CD4-positive, CD25-positive, alpha-beta regulatory T cell (primary cell): Measurements from ENCODE around the gene KCNMA1. TPM values are rescaled to one million over a fixed set of nuclear protein-coding genes. Genes with fewer than 3 reads are reported as not detected.

Source experiments
- ATAC-seq, 2 donors: fragments of 150-1000 bp; cut with Tn5 transposase; one replicate each; pipeline ENCODE4 v1.10.0; 2021; ENCODE audit warnings: low read depth in 2 of 2, moderate number of reproducible peaks in 2 of 2, moderate library complexity in 1 of 2
- DNase-seq, 3 donors: peaks; one replicate each; pipeline versions ENCODE4 v3.0.0 to v3.0.0-alpha.2; 2012 to 2022; ENCODE audit warnings: mixed read lengths in 1 of 3
- H3K27ac ChIP-seq: one replicate; pipeline ENCODE4 v1.7.0; 2013; ENCODE audit warnings: mild to moderate bottlenecking, low read length; ENCODE audit not compliant: insufficient read depth, poor library complexity, severe bottlenecking
- H3K27me3 ChIP-seq: one replicate; pipeline ENCODE4 v1.7.0; 2013; ENCODE audit warnings: low read length; ENCODE audit not compliant: control insufficient read depth, insufficient read depth
- H3K36me3 ChIP-seq: one replicate; pipeline ENCODE4 v1.7.0; 2013; ENCODE audit warnings: mild to moderate bottlenecking, low read length, moderate library complexity; ENCODE audit not compliant: control insufficient read depth, insufficient read depth
- H3K4me1 ChIP-seq: 2 replicates; pipeline ENCODE4 v1.7.0; 2013; ENCODE audit warnings: mild to moderate bottlenecking, low read length; ENCODE audit not compliant: insufficient read depth, control insufficient read depth, poor library complexity, severe bottlenecking
- H3K4me3 ChIP-seq: one replicate; pipeline ENCODE4 v1.7.0; 2013; ENCODE audit warnings: low read depth, mild to moderate bottlenecking, low read length, moderate library complexity
- H3K9me3 ChIP-seq, 2 experiments: 1 replicate in 1 of 2; 2 replicates in 1 of 2; pipeline ENCODE4 v1.7.0; 2013; ENCODE audit warnings: low read length in 2 of 2, mild to moderate bottlenecking in 1 of 2, moderate library complexity in 1 of 2; ENCODE audit not compliant: control insufficient read depth in 2 of 2
- H3K27ac Mint-ChIP-seq, 3 donors: one replicate each; pipeline ENCODE4 v1.8.0; 2020 to 2022; ENCODE audit warnings: mild to moderate bottlenecking in 3 of 3, mixed read lengths in 3 of 3, moderate library complexity in 2 of 3
- H3K27me3 Mint-ChIP-seq: one replicate; pipeline ENCODE4 v1.8.0; 2022; ENCODE audit warnings: mild to moderate bottlenecking, mixed read lengths
- H3K36me3 Mint-ChIP-seq: one replicate; pipeline ENCODE4 v1.8.0; 2020; ENCODE audit warnings: mixed read lengths
- H3K4me1 Mint-ChIP-seq, 4 donors: one replicate each; pipeline ENCODE4 v1.8.0; 2020 to 2022; ENCODE audit warnings: mixed read lengths in 4 of 4, mild to moderate bottlenecking in 1 of 4
- H3K4me3 Mint-ChIP-seq, 4 donors: one replicate each; pipeline ENCODE4 v1.8.0; 2020 to 2022; ENCODE audit warnings: mild to moderate bottlenecking in 4 of 4, mixed read lengths in 4 of 4, moderate library complexity in 3 of 4
- H3K9me3 Mint-ChIP-seq, 7 donors: one replicate each; pipeline ENCODE4 v1.8.0; 2020 to 2022; ENCODE audit warnings: mixed read lengths in 7 of 7, mild to moderate bottlenecking in 3 of 7, moderate library complexity in 2 of 7
- polyA plus RNA-seq, 4 donors: library from polyadenylated mRNA; unstranded; fragments of 300-500 nt; fragmentation: Illumina TruSeq; gene quantifications; one replicate each; pipeline ENCODE4 v1.2.3, GENCODE V29; 2021
- total RNA-seq: library from RNA; stranded (reverse); gene quantifications from one replicate; pipeline ENCODE4 v1.2.3, GENCODE V29; 2022

KCNMA1 gene
- total and polyA plus RNA-seq, 5 donors from 2014 or later: not detected

GRCh38 chr10:77564731-77565589, 72.6 kb downstream of the KCNMA1 start:
- H3K36me3 ChIP-seq: no peaks in the 10 kb centered on the region
- H3K4me1 ChIP-seq: no peaks in the 10 kb centered on the region
- H3K9me3 ChIP-seq: no peaks in the 10 kb centered on the region
- DNase-seq: no peak
- Mint-ChIP-seq H3K4me1 (no peaks in the 10 kb centered on the region), H3K36me3 (no peaks in the 10 kb centered on the region), H3K9me3 (peaks cover 0 to 2% (median 0%) of the 10 kb centered on the region in 7 donors), H3K27me3 (peaks cover 4% of the 10 kb centered on the region), H3K4me3 (no peak overlapping the region), H3K27ac (no peak overlapping the region)
- H3K4me3 ChIP-seq: no peak overlapping the region
- no peak overlapping the region for H3K27ac ChIP-seq
- ATAC-seq: no peak
- H3K27me3 ChIP-seq: no peaks in the 10 kb centered on the region

GRCh38 chr10:77563638-77564270, 73.9 kb downstream of the KCNMA1 start:
- Histone ChIP-seq H3K9me3 (no peaks in the 10 kb centered on the region), H3K4me3 (no peak overlapping the region), H3K4me1 (no peaks in the 10 kb centered on the region), H3K36me3 (no peaks in the 10 kb centered on the region), H3K27ac (no peak overlapping the region), H3K27me3 (no peaks in the 10 kb centered on the region)
- Mint-ChIP-seq H3K4me3 (no peak overlapping the region), H3K27me3 (peaks cover 4% of the 10 kb centered on the region), H3K36me3 (no peaks in the 10 kb centered on the region), H3K9me3 (peaks cover 0 to 2% (median 0%) of the 10 kb centered on the region in 7 donors), H3K4me1 (no peaks in the 10 kb centered on the region), H3K27ac (no peak overlapping the region)
- no peak for DNase-seq
- no peak for ATAC-seq

- no peak for DNase-seq
- no peaks in the 10 kb centered on the region for H3K4me1 Mint-ChIP-seq
These were observed 74.9 kb downstream of the KCNMA1 start for GRCh38 chr10:77562742-77563141.

GRCh38 chr10:77561991-77562390, 75.6 kb downstream of the KCNMA1 start:
- peaks cover 4% of the 10 kb centered on the region for H3K27me3 Mint-ChIP-seq
- no peak for DNase-seq
- H3K4me1 Mint-ChIP-seq: no peaks in the 10 kb centered on the region
- H3K27ac ChIP-seq: no peak overlapping the region
- ATAC-seq: no peak
- no peak overlapping the region for H3K27ac Mint-ChIP-seq
- H3K36me3 Mint-ChIP-seq: no peaks in the 10 kb centered on the region
- no peaks in the 10 kb centered on the region for H3K36me3 ChIP-seq
- H3K4me1 ChIP-seq: no peaks in the 10 kb centered on the region
- H3K27me3 ChIP-seq: no peaks in the 10 kb centered on the region
- H3K9me3 ChIP-seq: no peaks in the 10 kb centered on the region
- H3K9me3 Mint-ChIP-seq: peaks cover 0 to 5% (median 0%) of the 10 kb centered on the region in 7 donors
- no peak overlapping the region for H3K4me3 ChIP-seq
- H3K4me3 Mint-ChIP-seq: no peak overlapping the region

More at GRCh38 chr10:77562742-77563141, 74.9 kb downstream of the KCNMA1 start:
- Histone ChIP-seq H3K4me3 (no peak overlapping the region), H3K27me3 (no peaks in the 10 kb centered on the region), H3K36me3 (no peaks in the 10 kb centered on the region), H3K4me1 (no peaks in the 10 kb centered on the region), H3K9me3 (no peaks in the 10 kb centered on the region), H3K27ac (no peak overlapping the region)
- Mint-ChIP-seq H3K36me3 (no peaks in the 10 kb centered on the region), H3K27me3 (peaks cover 4% of the 10 kb centered on the region), H3K9me3 (peaks cover 0 to 3% (median 0%) of the 10 kb centered on the region in 7 donors), H3K27ac (no peak overlapping the region), H3K4me3 (no peak overlapping the region)
- no peak for ATAC-seq

DNA sequence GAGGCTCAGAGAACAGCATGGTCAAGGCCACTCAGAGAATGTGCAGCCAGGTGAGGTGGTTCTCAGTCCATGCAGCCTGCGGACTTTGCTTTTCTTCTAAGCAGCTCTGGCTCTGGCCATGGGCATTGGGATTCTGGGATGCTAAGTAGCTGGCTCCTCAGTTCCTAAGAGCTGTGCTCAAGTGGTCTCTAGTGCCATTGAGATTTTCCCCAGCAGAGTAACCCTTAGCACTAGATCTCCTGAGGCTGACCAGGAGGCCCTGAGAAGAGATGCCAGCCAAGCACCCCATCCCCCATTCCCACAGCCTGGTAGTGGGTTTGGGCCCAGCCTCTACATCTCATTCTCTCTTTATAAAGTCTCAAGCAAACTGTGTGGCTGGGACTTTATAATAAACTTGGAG, 77.1 kb downstream of the KCNMA1 start:
- H3K4me1 ChIP-seq: no peaks in the 10 kb centered on the region
- ATAC-seq: no peak
- Mint-ChIP-seq H3K9me3 (peaks cover 0 to 5% (median 0%) of the 10 kb centered on the region in 7 donors), H3K4me3 (no peak overlapping the region), H3K27me3 (peaks cover 4% of the 10 kb centered on the region), H3K36me3 (no peaks in the 10 kb centered on the region), H3K4me1 (no peaks in the 10 kb centered on the region), H3K27ac (no peak overlapping the region)
- no peak for DNase-seq
- no peak overlapping the region for H3K27ac ChIP-seq
- no peaks in the 10 kb centered on the region for H3K9me3 ChIP-seq
- no peaks in the 10 kb centered on the region for H3K27me3 ChIP-seq
- no peak overlapping the region for H3K4me3 ChIP-seq
- no peaks in the 10 kb centered on the region for H3K36me3 ChIP-seq

DNA sequence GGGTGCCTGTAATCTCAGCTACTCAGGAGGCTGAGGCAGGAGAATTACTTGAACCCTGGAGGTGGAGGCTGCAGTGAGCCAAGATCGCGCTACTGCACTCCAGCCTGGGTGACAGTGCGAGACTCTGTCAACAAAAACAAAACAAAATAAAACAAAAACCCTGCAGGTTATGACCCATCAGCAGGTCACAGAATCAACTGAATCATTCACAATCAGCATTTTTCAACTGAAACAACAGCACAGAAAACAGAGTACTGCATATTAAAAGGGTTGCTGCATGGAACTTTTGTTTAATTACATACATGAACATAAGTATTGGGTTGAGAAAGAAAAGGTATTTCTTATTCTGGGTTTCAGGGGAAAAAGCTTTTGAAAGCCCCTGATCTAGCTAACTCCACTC, 77.6 kb downstream of the KCNMA1 start:
- peaks cover 4% of the 10 kb centered on the region for H3K27me3 Mint-ChIP-seq
- no peak for DNase-seq
- Histone ChIP-seq H3K4me1 (no peaks in the 10 kb centered on the region), H3K27ac (no peak overlapping the region), H3K36me3 (no peaks in the 10 kb centered on the region), H3K27me3 (no peaks in the 10 kb centered on the region), H3K4me3 (no peak overlapping the region), H3K9me3 (no peaks in the 10 kb centered on the region)
- peaks cover 0 to 5% (median 0%) of the 10 kb centered on the region in 7 donors for H3K9me3 Mint-ChIP-seq
- H3K4me1 Mint-ChIP-seq: no peaks in the 10 kb centered on the region
- H3K36me3 Mint-ChIP-seq: no peaks in the 10 kb centered on the region
- no peak overlapping the region for H3K27ac Mint-ChIP-seq
- H3K4me3 Mint-ChIP-seq: no peak overlapping the region
- ATAC-seq: no peak

DNA sequence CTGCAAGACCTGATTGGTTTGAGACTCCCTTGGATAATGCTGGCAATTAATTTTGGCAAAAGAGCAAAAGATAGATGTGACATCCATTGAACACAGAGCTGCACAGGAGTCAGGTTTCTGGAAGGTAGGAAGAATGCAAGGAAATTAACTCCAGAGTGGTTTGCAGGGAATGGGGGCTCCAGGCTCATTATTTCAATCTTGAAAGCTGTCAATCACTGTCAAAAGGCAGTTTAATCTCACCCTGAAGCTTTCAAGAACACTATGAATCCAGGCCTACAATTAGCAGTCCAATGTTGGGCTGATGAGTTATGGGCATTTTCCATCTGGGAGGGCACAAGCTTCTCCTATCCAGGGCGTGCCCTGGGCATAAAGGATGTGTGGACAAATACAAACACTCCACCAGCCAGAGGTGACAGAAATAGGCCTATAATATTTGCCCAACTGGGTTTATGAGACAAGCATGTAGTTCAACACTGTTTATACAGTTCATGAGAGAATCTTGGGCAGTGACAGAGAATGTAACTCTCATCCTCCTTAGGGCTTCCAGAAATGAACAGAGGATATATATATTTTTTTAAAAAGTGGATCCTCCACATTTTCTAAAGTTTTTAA, 80.5 kb downstream of the KCNMA1 start:
- ATAC-seq (no peak), DNase-seq (no peak)
- H3K4me1 ChIP-seq: no peaks in the 10 kb centered on the region
- Mint-ChIP-seq H3K4me3 (no peak overlapping the region), H3K27ac (no peak overlapping the region), H3K4me1 (peaks cover 0 to 4% (median 0%) of the 10 kb centered on the region in 4 donors), H3K9me3 (peaks cover 0 to 4% (median 0%) of the 10 kb centered on the region in 7 donors), H3K27me3 (peaks cover 4% of the 10 kb centered on the region), H3K36me3 (no peaks in the 10 kb centered on the region)
- no peaks in the 10 kb centered on the region for H3K27me3 ChIP-seq
- no peak overlapping the region for H3K4me3 ChIP-seq
- H3K9me3 ChIP-seq: no peaks in the 10 kb centered on the region
- H3K27ac ChIP-seq: no peak overlapping the region
- no peaks in the 10 kb centered on the region for H3K36me3 ChIP-seq
